OCI-LY1 (cell line): ENCODE data around the gene AP3D1.

Experiments
- EZH2 ChIP-seq: fragments of 200-600 bp; sonication (generic), shearing (Covaris generic); IDR thresholded peaks from 2 replicates; pipeline ENCODE4 v1.8.0; 2017; ENCODE audit warnings: borderline replicate concordance, mixed run types, mild to moderate bottlenecking, antibody characterized with exemption, low read length, moderate library complexity, mixed read lengths
- TF ChIP-seq, protein P1 (sequence below): fragments of 200-600 bp; sonication (generic), shearing (Covaris generic); IDR thresholded peaks from 2 replicates; pipeline ENCODE4 v1.5.1; 2017; ENCODE audit warnings: mild to moderate bottlenecking, antibody characterized with exemption, low read length, moderate library complexity, mixed read lengths

DNA sequence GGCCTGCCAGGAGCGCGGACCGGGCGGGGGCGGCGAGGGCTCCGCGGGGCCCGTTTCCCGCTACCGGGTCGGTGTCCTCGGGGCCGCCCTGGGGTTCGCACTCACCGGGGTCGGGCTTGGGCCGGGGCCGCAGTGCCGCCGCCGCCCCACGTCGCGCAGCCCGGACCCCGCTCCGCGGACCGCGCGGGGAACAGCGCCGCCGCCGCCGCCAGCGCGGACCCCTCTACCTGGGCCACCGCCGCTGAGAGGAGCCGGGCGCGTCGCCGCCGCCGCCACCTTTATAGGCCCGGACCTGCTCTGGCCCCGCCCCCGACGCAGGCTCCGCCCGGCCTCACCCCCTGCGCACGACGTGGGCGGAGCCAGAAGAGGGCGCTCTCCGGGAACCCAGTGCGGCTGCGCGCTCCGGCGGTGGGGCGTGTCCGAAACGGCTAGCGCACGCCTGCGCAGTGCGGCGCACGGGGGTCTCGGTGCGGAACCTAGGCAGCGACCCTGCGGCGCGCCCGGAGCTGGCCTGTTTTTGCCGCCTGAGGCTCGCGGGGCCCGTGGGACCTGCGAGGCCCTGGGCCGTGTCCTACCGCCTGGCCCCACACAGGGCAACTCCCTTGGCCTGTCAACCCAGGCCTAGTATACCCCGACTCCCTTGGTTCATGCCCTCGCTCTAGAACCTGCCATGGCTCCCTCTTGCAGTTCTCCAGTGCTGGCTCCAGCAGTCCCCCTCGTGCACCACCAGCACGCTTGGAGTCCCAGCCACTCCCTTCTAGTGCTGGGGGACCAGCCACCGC, 100.2 kb downstream of the AP3D1 start, which contains the start of gene MKNK2:
- TF ChIP-seq, protein P1, sequence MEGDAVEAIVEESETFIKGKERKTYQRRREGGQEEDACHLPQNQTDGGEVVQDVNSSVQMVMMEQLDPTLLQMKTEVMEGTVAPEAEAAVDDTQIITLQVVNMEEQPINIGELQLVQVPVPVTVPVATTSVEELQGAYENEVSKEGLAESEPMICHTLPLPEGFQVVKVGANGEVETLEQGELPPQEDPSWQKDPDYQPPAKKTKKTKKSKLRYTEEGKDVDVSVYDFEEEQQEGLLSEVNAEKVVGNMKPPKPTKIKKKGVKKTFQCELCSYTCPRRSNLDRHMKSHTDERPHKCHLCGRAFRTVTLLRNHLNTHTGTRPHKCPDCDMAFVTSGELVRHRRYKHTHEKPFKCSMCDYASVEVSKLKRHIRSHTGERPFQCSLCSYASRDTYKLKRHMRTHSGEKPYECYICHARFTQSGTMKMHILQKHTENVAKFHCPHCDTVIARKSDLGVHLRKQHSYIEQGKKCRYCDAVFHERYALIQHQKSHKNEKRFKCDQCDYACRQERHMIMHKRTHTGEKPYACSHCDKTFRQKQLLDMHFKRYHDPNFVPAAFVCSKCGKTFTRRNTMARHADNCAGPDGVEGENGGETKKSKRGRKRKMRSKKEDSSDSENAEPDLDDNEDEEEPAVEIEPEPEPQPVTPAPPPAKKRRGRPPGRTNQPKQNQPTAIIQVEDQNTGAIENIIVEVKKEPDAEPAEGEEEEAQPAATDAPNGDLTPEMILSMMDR: 0 out of 2 replicates have a peak, but pooled peaks have one; percentile 5
- TF ChIP-seq EZH2: no peak
